BJ (cell line): Measurements from ENCODE around the gene POLR3K. TPM values are rescaled to one million over a fixed set of nuclear protein-coding genes. Genes with fewer than 3 reads are reported as not detected.

Source experiments
- CTCF ChIA-PET: fragments of 350-600 bp; formaldehyde crosslinking; extraction: SDS; loops from one replicate; lab custom pipeline; 2021; ENCODE audit warnings: antibody characterized with exemption, inconsistent platforms; lab: Yijun Ruan, JAX
- POLR2A ChIA-PET: fragments of 300-600 bp; sonication (Branson Sonifier 250); formaldehyde crosslinking; extraction: SDS; loops from one replicate; lab custom pipeline; 2021; ENCODE audit warnings: antibody characterized with exemption; lab: Charles Lee
- DNase-seq: peaks from one replicate; pipeline ENCODE4 v3.0.0-alpha.2; 2011; ENCODE audit warnings: low read depth
- H3K27me3 ChIP-seq: 2 replicates; pipeline ENCODE4 v1.6.0; 2011; ENCODE audit warnings: low read length; ENCODE audit not compliant: control insufficient read depth, insufficient read depth
- H3K36me3 ChIP-seq: 2 replicates; pipeline ENCODE4 v1.5.1; 2011; ENCODE audit warnings: low read length; ENCODE audit not compliant: control insufficient read depth, insufficient read depth
- H3K4me3 ChIP-seq: 2 replicates; pipeline ENCODE4 v1.5.1; 2011; ENCODE audit warnings: low read depth, mild to moderate bottlenecking, control low read depth, low read length
- CTCF ChIP-seq: IDR thresholded peaks from 2 replicates; pipeline ENCODE4 v1.5.1; 2011; ENCODE audit warnings: low read depth, mild to moderate bottlenecking, control low read depth, inconsistent platforms, low read length, moderate library complexity; ENCODE audit not compliant: insufficient read depth
- polyA plus RNA-seq: library from polyadenylated mRNA; depleted of rRNA; stranded (reverse); fragments of >200 nt; gene quantifications from 2 replicates; pipeline ENCODE4 v1.2.3, GENCODE V29; 2011

POLR3K gene
- polyA plus RNA-seq, 1 experiment: 14.3 TPM

- no peak for DNase-seq
- no peak overlapping the region for H3K4me3 ChIP-seq
- peaks cover 1% of the 10 kb centered on the region; the same call in 1 of the 2 replicates for H3K36me3 ChIP-seq
- TF ChIP-seq CTCF: no peak
- POLR2A ChIA-PET: no interaction called here
- CTCF ChIA-PET: interaction anchor here (1.8 kb wide), 1 partner anchor 52 kb away, joined by 7 read pairs; no protein-coding TSS in a partner anchor
- no peaks in the 10 kb centered on the region for H3K27me3 ChIP-seq
These were observed 8.8 kb downstream of the POLR3K start for GRCh38 chr16:44655-45054.

- POLR2A ChIA-PET: no interaction called here
- Histone ChIP-seq H3K36me3 (peaks cover 1% of the 10 kb centered on the region; the same call in 1 of the 2 replicates), H3K4me3 (no peak overlapping the region), H3K27me3 (no peaks in the 10 kb centered on the region)
- DNase-seq: no peak
- TF ChIP-seq CTCF: no peak
- CTCF ChIA-PET: interaction anchor here (1.8 kb wide), 1 partner anchor 53 kb away, joined by 7 read pairs; no protein-coding TSS in a partner anchor
These were observed 10.1 kb downstream of the POLR3K start for GRCh38 chr16:43294-43693.

GRCh38 chr16:42691-43090, 10.7 kb downstream of the POLR3K start:
- DNase-seq: no peak
- Histone ChIP-seq H3K27me3 (no peaks in the 10 kb centered on the region), H3K4me3 (no peak overlapping the region), H3K36me3 (peaks cover 1% of the 10 kb centered on the region; the same call in 1 of the 2 replicates)
- CTCF ChIA-PET: no interaction called here
- no peak for TF ChIP-seq CTCF
- POLR2A ChIA-PET: no interaction called here

- no peak for TF ChIP-seq CTCF
- ChIA-PET POLR2A (no interaction called here), CTCF (interaction anchor here (0.6 kb wide), 1 partner anchor 54 kb away, joined by 3 read pairs; no protein-coding TSS in a partner anchor)
- H3K4me3 ChIP-seq: no peak overlapping the region
- no peaks in the 10 kb centered on the region for H3K27me3 ChIP-seq
- peaks cover 1% of the 10 kb centered on the region; the same call in 1 of the 2 replicates for H3K36me3 ChIP-seq
- DNase-seq: no peak
These were observed 11.3 kb downstream of the POLR3K start for GRCh38 chr16:42069-42457.

GRCh38 chr16:41439-42068, 11.9 kb downstream of the POLR3K start:
- DNase-seq: no peak
- no peaks in the 10 kb centered on the region for H3K27me3 ChIP-seq
- no peak for TF ChIP-seq CTCF
- ChIA-PET CTCF (interaction anchor here (0.6 kb wide), 1 partner anchor 55 kb away, joined by 3 read pairs; no protein-coding TSS in a partner anchor), POLR2A (no interaction called here)
- peaks cover 1% of the 10 kb centered on the region; the same call in 1 of the 2 replicates for H3K36me3 ChIP-seq
- H3K4me3 ChIP-seq: no peak overlapping the region
